A673 (cell line): ENCODE data around the gene RASA2. TPM values are rescaled to one million over a fixed set of nuclear protein-coding genes. Genes with fewer than 3 reads are reported as not detected.

ENCODE experiments used
- BruUV-seq: library from RNA; stranded (reverse); fragments of 400-500 nt; replicated peaks from 2 replicates; lab custom pipeline; 2021; lab: Mats Ljungman, UMichigan
- CTCF ChIA-PET: fragments of 300-600 bp; sonication (Branson Sonifier 250); formaldehyde crosslinking; loops from one replicate; lab custom pipeline; 2022; ENCODE audit warnings: antibody characterized with exemption; lab: Charles Lee
- POLR2A ChIA-PET: fragments of 300-600 bp; sonication (Branson Sonifier 250); formaldehyde crosslinking; loops from one replicate; lab custom pipeline; 2022; ENCODE audit warnings: antibody characterized with exemption; ENCODE audit not compliant: low non-redundant PET; lab: Charles Lee
- DNase-seq: peaks from one replicate; pipeline ENCODE4 v3.0.0-alpha.2; 2015; ENCODE audit warnings: low spot score
- H3K27ac ChIP-seq: fragments of 200-600 bp; sonication (generic); 2 replicates; pipeline ENCODE4 v1.5.1; 2016; ENCODE audit warnings: mixed run types, low read depth, mild to moderate bottlenecking, mixed read lengths, antibody characterized with exemption, low read length; ENCODE audit not compliant: poor library complexity, severe bottlenecking
- H3K27me3 ChIP-seq: fragments of 200-600 bp; sonication (generic); replicated peaks from 2 replicates; pipeline ENCODE4 v1.6.1; 2017; ENCODE audit warnings: mixed run types, low read depth, mild to moderate bottlenecking, mixed read lengths, antibody characterized with exemption, low read length; ENCODE audit not compliant: insufficient read depth, poor library complexity
- H3K36me3 ChIP-seq: fragments of 200-600 bp; sonication (generic); 2 replicates; pipeline ENCODE4 v1.6.1; 2016; ENCODE audit warnings: mixed run types, mild to moderate bottlenecking, mixed read lengths, antibody characterized with exemption, low read length; ENCODE audit not compliant: insufficient read depth, poor library complexity, severe bottlenecking
- H3K4me1 ChIP-seq: fragments of 200-600 bp; sonication (generic); 2 replicates; pipeline ENCODE4 v1.6.1; 2017; ENCODE audit warnings: mixed run types, mild to moderate bottlenecking, mixed read lengths, antibody characterized with exemption, low read length; ENCODE audit not compliant: insufficient read depth, poor library complexity, severe bottlenecking
- H3K4me3 ChIP-seq: fragments of 200-600 bp; sonication (generic); 2 replicates; pipeline ENCODE4 v1.5.1; 2016; ENCODE audit warnings: low read depth, mixed run types, mild to moderate bottlenecking, mixed read lengths, low read length; ENCODE audit not compliant: poor library complexity, severe bottlenecking
- H3K9me3 ChIP-seq: fragments of 200-600 bp; sonication (generic); 2 replicates; pipeline ENCODE4 v1.6.1; 2016; ENCODE audit warnings: mixed run types, low read depth, mild to moderate bottlenecking, mixed read lengths, antibody characterized with exemption, low read length; ENCODE audit not compliant: poor library complexity, severe bottlenecking
- CTCF ChIP-seq: fragments of 300-800, 200-600 bp; sonication (generic); conservative IDR thresholded peaks from 2 replicates; pipeline ENCODE4 v1.5.1; 2017; ENCODE audit warnings: low read depth, mild to moderate bottlenecking, antibody characterized with exemption, low read length, moderate library complexity, mixed read lengths
- EZH2 ChIP-seq: fragments of 200-600 bp; sonication (generic); IDR thresholded peaks from 2 replicates; pipeline ENCODE4 v1.6.1; 2017; ENCODE audit warnings: borderline replicate concordance, low read depth, mild to moderate bottlenecking, mixed read lengths, antibody characterized with exemption, low read length; ENCODE audit not compliant: poor library complexity, severe bottlenecking
- intact Hi-C: fragments of 100-400 bp; cut with micrococcal nuclease; formaldehyde crosslinking; loops from one replicate; pipeline ENCODE4 v1.10.0; 2022; ENCODE audit not compliant: unreplicated experiment
- total RNA-seq: library from RNA; stranded (reverse); gene quantifications from 2 replicates; pipeline ENCODE4 v1.2.3, GENCODE V29; 2021

The RASA2 gene
- total RNA-seq, 1 experiment from 2014 or later: 17.1 TPM

DNA sequence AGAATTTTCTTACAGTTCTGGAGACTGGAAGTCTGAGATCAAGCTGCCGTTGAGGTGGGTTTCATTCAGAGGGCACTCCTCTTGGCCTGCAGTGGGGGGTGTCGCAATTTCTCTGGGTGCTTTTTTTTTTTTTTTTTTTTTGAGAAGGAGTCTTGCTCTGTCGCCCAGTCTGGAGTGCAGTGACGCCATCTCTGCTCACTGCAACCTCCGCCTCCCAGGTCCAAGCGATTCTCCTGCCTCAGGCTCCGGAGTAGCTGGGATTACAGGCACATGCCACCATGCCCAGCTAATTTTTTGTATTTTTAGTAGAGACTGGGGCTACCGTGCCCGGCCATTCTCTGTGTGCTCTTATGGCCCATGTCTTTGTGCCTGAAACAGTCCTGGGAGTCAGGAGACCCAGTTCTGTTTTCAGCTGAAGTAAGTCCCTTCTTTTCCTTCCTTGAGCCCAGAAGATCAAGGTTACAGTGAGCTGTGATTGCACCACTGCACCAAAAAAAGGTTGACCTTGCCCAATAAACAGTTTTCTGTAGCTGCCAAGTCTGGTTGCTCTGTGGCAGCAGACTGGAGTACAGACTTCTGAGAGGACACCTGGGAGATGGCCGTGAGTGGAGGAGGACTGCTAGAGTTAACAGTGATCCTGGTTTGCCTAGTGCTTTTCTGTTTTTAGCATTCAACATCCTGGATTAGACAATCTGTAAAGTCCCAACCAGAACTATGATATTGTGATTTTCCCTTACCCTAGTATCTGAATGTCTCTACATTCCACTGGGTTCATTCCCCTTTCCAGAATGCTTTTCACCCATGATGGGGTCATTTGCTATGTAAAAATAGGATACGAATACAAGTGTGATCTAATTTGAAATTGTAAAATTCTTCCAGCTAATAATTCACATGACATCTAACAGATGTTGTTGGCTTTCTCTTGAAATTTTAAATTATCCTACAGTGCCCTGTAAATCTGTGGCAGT is 174.7 kb downstream of the RASA2 start:
- ChIA-PET POLR2A (no interaction called here), CTCF (no interaction called here)
- no peak for DNase-seq
- Histone ChIP-seq H3K27ac (no peak overlapping the region), H3K9me3 (no peaks in the 10 kb centered on the region), H3K36me3 (no peaks in the 10 kb centered on the region), H3K4me1 (peaks cover 14% of the 10 kb centered on the region), H3K4me3 (no peak overlapping the region), H3K27me3 (no peaks in the 10 kb centered on the region)
- no peak for TF ChIP-seq CTCF
- no peak for TF ChIP-seq EZH2
- no TSS peak for BruUV-seq
- intact Hi-C loops: no loop called here

DNA sequence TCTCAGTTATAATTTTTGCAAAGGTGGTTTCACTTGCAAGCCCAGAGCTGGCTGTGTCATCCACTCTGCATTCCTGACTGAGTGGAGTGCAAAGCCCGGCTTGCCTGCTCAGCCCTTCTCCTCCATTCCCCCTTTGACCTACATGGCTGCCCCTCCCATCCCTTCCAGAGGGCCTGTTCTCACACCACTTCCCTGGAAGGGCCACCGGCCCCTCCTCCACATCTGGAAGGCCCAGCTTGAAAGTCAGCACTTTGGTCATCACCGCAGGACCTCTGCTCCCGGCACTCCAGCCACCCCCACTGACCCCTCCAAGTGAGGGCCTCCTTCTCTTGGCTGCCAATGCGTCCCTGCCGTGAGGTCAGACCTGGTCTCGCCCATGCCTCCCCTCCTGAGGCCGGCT is 177.2 kb downstream of the RASA2 start:
- CTCF ChIA-PET: interaction anchor here (0.5 kb wide), 1 partner anchor 19 kb away, joined by 5 read pairs; no protein-coding TSS in a partner anchor

More for the DNA sequence above, 177.2 kb downstream of the RASA2 start:
- H3K4me1 ChIP-seq: peaks cover 13% of the 10 kb centered on the region
- intact Hi-C loops: no loop called here
- no peaks in the 10 kb centered on the region for H3K27me3 ChIP-seq
- TF ChIP-seq EZH2 (no peak), CTCF (no peak)
- no peak overlapping the region for H3K27ac ChIP-seq
- DNase-seq: no peak
- no peak overlapping the region for H3K4me3 ChIP-seq
- POLR2A ChIA-PET: no interaction called here
- no peaks in the 10 kb centered on the region for H3K36me3 ChIP-seq
- BruUV-seq: no TSS peak
- peaks cover 10% of the 10 kb centered on the region for H3K9me3 ChIP-seq

Other genes with a start within 250 kb of the RASA2 start
- 19.1 and 23.7 TPM in 2 replicates for gene ZBTB38, start 118.5 kb upstream of the RASA2 start, total RNA-seq